GM21526 (cell line): ENCODE measurements around the gene KHNYN.

ENCODE experiments used
- ATAC-seq: cut with Tn5 transposase; IDR thresholded peaks from one replicate; pipeline ENCODE4 v1.9.1; 2021; ENCODE audit warnings: moderate library complexity; ENCODE audit not compliant: unreplicated experiment, low FRiP score

Gene KHNYN

DNA sequence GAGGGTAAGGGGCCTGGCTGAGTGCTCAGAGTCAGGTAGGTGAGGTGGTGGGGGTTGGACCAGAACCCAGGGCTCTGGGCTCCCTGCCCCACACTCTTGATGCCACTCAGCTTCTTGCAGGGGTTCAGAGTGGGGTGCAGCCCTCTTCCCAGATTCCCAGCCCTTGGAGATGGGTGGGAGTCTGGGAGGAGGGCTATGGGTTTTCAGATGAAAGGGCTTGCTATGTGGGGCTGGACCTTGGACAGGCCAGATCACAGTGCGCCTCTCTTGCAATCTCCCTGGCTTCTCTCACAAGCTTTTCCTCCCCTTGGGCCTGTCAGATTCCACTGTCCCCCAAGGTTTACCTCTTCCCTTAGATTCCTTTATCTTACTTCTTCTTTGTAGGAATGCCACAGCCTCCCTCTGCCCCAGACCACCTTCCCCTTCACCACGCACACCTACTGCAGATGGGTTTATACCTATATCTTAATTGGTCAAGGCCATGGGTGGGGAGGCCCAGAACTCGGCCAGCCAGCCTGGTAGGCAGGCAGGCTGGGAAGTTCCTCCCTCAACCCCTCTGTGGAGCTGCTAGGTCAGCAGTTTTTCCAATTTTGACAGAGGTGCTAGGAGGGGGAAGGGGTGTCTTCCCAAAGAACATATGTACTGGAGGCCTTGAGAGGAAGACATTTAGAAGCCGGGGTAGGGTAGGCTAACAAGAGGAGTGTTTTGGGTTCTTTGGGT is 29.6 kb upstream of the KHNYN start:
- no peak for ATAC-seq

DNA sequence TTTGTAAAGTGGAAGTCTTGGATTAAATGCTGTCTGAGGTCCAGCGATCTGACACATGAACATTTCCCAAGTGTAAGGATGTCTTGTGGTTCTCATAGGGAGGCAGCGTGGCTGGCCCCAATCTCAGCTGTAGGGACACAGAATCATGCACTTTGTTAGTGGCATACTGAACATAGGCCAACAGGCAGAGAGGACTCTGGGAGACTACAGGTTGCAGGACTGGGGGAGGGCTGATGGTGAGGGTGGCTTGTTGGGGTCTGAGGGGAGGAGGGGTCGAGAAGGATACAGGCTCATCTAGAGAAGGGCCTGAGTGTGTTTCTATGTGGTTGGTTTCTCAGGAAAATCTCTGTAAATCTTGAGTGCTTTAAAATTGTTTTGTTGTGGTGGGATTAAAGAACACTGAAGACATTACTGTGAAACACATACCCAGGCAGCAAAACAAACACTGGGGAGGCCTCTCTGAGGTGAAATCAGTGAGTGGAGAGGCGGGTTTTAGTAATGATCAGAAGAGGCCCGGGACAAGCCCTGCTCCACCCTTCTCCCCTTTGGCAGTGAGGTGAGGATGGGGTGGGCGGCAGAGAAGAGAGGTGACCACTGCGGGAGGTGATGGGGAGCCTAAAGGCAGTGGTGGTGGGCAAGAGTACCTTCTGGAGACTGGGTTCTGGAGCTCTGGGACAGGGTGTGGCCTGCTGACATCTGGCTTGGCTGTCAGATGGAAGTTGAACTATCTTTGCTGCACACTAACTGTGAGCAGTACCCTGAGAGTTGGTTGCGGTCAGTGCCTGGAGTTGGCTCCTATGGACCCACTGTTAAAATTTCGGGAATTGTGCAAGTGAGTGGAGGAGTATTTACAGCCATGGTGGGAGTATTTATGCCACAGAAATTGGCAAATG is 27.7 kb upstream of the KHNYN start:
- ATAC-seq = no peak

DNA sequence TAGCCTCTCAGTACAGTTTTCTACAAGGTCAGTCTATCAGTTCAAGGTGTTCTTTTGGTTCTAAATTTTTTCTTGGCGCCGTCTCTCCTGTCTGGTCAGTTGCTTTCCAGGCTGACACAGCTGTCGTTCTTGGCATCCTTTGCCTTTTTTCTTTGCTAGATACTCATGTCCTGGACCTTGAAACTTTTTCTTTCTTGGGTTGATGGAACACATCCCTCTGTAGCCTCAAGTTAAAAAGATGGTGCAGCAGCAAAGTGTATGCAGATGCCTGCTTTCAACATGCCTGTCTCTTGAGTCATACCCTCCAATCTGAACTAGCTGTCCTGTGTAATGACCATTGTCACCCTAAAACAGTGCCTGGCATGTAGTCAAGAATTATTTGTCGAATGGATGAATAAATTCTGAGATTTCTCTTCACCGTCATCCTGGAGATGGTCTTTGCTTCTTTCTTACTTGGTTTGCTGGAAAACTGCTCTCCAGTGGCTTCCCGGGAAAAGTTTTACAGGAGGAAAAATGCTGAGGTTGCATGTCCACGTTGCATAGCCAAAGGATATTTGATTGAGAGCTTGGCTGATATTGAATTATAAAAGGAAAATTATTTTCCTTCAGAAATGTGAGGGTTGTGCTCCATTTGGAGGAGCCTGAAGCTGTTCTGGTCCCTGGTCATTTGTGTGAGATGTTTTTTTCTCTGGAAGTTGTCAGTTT is 26.3 kb upstream of the KHNYN start:
- ATAC-seq = no peak

DNA sequence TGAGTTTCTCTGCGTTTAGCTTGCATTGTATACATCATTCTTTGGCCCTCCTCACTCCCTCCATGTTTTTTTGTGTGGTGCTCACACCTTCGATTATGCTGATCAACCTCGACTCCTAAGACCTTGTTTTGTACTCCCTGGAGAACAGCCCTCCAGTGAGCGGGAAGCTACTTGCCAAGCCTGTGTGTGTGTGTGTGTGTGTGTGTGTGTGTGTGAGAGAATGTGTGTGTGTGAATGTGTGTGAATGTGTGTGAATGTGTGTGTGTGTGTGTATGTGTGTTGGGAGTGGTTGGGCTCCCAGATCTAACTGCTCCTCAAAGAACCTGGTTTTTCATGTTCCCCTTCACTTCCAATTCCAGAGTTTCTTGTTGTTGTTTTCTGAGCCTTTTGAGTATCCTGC is 24.9 kb upstream of the KHNYN start:
- no peak for ATAC-seq

DNA sequence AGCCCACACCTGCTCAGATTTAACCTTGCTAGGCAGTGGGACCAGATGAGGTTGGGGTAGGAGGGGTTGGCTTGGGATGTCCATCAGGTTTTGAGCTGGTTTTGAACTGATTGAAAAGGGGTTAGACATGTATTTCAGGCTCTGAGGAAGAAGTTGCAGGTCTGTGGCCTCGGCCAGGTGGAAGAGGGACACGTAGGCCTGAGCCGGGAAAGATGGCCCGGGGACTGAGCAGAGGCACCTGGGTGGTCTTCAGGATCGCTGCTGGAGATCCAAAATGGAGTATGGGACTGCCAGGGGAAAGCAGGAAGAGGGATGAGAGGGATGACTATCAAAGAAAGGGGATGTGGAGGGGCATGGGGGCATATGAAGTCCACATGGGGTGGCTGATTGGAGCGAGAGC is 23.3 kb upstream of the KHNYN start:
- no peak for ATAC-seq

DNA sequence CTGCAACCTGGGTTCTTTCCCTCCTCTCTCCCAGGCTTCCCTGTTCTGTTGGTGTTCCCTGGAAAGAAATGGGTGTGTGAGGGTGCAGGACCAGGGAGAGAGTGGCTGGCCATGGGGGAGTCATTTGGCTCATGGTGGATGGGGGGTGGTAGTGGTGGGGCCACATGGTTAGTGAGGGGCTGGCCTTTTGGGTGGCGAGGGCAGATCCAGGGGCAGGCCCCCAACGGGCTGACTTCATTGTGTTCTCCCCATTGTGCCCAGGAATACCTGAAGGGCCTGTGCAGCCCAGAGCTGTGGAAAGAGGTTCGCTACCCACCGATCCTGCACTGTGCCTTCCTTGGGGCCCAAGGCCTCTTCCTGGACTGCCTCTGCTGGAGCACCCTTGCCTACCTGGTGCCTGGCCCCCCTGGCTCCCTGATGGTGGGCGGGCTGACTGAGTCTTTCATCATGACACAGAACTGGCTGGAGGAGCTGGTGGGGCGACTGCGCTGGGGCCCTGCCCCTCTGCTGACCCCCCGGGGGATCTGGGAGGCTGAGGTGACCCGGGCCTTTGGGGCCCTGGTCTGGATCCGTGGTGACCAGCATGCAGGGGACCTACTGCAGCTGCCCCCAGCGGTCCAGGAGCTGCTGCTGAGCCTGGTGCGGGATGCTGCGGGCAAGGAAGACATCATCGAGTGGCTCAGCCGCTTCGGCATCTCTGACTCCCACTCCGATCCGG is 22.0 kb upstream of the KHNYN start:
- no peak for ATAC-seq

DNA sequence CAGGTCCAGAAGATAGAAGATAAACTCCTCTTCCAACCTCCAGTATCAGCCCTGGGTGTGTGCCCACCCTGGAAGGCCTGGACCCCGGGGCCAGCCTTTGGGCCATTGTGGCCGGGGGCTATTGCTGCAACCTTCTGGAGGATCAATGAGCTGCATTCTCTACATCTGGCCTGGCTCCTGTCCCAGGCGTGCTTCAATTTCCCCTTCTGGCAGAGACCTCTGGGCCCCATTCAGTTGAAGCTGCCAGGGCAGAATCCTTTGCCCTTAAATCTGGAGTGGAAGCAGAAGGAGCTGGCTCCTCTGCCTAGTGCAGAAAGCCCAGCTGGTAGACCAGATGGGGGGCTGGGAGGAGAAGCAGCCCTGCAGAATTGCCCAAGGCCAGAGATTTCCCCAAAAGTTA is 21.0 kb upstream of the KHNYN start:
- ATAC-seq = no peak

DNA sequence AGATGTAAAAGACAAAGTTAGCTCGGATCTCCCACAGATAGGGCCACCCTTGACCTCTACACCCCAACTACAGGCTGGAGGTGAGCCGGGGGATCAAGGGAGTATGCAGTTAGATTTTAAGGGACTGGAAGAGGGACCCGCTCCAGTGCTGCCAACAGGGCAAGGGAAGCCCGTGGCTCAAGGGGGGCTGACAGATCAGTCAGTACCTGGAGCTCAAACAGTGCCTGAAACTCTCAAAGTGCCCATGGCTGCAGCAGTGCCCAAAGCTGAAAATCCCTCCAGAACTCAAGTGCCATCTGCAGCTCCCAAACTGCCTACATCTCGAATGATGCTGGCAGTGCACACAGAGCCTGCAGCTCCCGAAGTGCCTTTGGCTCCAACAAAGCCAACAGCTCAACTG is 20.6 kb upstream of the KHNYN start:
- no peak for ATAC-seq

DNA sequence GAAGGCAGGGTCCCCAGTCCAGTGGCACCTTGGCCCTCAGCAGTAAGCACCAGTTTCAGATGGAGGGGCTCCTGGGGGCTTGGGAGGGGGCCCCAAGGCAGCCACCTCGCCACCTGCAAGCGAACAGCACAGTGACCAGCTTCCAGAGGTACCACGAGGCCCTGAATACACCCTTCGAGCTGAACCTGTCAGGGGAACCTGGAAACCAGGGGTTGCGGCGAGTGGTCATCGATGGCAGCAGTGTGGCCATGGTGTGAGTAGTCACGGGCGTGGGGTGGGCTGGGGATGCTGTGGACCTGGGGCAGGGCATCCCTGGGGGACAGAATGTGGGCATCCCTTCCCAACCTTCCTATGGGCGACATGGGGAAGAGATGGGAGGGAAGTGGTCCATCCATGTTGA is 19.8 kb upstream of the KHNYN start:
- ATAC-seq = no peak

DNA sequence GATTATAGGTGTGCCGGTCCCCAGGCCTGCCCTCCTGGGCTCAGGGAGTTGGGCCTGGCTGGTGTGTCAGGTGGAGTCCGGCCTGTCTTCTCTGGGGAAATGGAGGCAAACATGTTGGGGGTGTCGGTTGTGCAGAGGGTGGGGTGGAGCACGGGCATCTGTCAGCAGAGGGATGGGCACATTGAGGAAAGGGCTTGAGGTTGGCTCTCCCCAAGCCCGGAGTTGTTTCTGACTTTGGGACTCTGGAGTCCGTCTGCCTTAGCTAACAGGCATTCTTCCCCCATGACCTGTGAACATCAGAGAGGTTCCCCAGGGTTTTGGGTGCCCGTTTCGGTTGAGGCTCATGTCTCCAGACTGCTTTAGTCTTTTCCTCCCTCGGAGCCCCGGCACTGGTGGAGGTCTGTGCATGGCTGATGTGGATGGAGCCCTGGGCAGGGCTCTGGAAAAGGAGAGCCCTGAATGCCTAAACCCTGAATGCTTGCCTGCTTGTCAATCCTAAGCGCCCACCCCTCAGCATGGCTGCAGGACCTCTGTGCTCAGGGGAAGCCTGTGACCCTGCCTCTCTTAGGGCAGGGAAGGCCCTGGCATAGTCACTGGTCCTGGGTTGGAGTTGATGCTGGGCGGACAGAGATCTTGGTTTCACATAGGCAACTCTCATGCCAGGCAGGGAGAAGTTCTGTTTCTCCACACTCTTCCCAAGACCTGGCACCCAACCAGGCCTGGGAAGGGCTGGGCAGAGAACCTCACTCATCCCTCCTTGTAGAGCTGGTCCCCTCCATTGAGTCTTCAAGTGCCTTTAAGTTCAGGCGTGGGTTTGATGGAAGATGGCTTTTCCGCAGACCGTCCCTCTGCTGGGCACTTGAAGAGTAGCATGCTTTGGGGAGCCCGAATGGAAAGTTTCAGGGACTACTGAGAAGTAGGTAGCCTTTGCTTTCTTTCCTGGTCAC is 18.0 kb upstream of the KHNYN start:
- no peak for ATAC-seq

DNA sequence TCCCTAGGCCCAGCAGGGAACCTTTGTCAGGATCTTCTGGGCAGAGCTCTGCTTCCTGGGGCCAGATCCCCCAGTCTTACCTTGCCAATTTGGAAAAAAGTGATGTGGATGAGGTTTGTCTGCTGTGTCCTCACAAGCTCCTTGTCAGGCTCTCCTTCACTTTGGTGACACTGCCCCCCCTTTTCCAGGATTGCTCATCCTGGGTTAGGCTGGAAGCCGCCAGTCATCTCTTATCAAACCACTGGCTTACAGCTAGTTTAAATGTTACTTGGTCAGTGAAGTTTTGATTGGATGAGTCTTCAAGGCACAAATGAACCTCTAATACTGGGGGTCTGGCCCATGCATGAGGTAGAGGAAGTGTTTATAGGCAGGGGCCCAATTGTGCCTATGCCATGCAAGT is 15.7 kb upstream of the KHNYN start:
- ATAC-seq = no peak

DNA sequence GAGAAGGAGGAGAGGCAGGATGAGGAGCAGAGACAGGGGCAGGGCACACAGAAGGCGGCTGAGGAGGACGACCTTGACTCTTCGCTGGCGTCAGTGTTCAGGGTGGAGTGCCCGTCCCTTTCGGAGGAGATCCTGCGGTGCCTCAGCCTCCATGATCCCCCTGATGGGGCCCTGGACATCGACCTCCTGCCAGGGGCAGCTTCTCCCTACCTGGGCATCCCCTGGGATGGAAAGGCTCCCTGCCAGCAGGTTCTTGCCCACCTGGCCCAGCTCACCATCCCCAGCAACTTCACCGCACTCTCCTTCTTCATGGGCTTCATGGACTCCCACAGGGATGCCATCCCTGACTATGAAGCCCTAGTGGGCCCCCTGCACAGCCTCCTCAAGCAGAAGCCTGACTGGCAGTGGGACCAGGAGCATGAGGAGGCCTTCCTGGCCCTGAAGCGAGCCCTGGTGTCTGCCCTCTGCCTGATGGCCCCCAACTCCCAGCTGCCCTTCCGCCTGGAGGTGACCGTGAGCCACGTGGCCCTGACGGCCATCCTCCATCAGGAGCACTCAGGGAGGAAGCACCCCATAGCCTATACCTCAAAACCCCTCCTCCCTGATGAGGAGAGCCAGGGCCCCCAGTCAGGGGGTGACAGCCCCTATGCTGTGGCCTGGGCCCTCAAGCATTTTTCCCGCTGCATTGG is 14.9 kb upstream of the KHNYN start:
- ATAC-seq = no peak

DNA sequence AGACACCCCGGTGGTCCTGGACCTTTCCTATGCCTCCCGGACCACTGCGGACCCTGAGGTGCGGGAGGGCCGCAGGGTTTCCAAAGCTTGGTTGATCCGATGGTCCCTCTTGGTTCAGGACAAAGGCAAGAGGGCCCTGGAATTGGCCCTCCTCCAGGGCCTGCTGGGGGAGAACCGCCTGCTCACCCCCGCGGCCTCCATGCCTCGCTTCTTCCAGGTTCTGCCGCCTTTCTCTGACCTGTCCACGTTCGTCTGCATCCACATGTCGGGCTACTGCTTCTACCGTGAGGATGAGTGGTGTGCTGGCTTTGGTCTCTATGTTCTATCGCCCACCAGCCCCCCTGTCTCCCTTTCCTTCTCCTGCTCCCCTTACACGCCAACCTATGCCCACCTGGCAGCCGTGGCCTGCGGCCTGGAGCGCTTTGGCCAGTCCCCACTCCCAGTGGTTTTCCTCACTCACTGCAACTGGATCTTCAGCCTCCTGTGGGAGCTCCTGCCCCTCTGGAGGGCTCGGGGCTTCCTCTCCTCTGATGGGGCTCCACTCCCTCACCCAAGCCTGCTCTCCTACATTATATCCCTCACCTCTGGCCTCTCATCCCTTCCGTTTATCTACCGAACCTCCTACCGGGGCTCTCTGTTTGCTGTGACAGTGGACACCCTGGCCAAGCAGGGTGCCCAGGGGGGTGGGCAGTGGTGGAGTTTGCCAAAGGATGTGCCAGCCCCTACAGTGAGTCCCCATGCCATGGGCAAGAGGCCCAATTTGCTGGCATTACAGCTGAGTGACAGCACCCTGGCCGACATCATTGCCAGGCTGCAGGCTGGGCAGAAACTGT is 14.1 kb upstream of the KHNYN start:
- no peak for ATAC-seq

DNA sequence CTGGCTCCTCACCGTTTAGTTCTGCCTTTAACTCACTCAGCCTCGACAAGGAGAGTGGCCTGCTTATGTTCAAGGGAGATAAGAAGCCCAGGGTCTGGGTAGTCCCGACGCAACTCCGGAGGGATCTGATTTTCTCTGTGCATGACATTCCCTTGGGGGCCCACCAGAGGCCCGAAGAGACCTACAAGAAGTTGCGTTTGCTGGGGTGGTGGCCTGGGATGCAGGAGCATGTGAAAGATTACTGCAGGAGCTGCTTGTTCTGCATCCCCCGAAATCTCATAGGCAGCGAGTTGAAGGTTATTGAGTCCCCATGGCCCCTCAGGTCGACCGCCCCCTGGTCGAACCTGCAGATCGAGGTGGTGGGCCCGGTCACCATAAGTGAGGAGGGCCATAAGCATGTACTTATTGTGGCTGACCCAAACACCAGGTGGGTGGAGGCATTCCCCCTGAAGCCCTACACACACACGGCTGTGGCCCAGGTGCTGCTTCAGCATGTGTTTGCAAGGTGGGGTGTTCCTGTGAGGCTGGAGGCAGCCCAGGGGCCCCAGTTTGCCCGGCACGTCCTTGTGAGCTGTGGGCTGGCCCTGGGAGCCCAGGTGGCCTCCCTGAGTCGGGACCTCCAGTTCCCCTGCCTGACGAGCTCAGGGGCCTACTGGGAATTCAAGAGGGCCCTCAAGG is 13.4 kb upstream of the KHNYN start:
- no peak for ATAC-seq

DNA sequence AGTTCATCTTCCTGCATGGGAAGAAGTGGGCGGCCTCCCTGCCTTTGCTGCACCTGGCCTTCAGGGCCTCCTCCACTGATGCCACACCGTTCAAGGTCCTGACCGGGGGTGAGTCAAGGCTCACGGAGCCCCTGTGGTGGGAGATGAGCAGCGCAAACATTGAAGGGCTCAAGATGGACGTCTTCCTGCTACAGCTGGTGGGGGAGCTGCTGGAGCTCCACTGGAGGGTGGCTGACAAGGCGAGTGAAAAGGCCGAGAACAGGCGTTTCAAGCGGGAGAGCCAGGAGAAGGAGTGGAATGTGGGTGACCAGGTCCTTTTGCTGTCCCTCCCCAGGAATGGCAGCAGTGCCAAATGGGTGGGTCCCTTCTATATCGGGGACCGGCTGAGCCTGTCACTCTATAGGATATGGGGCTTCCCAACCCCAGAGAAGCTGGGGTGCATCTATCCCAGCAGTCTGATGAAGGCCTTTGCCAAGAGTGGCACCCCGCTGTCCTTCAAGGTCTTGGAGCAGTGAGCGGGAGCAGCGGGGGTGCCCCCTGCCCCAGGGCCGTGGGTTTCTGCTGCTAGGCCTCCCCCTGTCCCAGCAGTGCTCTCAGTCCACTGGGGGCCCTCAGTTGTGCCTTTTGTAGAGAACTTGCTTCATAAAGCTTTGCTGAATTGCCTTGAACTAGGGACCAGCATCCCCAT is 12.7 kb upstream of the KHNYN start:
- ATAC-seq = no peak

DNA sequence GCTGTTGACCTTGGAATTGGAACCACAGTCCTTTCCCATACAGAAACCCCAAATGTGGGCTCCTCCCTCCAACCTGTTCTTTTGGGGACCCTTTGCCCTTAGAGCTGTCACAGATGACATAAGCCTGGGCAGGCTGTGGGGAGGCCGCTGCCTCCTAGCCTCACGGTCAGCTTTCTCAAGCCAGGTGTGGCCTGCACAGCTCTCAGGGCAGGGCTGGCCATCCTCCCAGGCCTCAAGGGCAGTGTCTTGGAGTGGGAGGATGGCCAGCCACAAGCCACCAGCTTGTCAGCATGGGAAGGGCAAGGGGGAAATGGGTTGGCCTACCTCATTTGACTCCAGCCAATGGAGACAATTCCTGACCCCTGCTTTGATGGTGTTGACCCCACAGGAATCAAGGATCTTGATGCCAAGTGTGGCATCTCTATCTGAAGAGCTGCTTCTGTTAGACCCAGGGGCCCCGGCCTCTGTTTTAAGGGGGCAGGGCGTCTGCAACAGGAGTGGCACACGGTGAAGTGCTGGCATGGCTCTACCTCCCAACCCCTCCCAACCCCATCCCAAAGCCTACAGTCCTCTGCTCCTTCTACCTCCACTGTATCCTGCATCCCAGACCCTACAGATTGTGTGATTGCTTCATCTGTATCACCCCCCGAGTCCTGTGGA is 11.8 kb upstream of the KHNYN start:
- ATAC-seq = no peak

DNA sequence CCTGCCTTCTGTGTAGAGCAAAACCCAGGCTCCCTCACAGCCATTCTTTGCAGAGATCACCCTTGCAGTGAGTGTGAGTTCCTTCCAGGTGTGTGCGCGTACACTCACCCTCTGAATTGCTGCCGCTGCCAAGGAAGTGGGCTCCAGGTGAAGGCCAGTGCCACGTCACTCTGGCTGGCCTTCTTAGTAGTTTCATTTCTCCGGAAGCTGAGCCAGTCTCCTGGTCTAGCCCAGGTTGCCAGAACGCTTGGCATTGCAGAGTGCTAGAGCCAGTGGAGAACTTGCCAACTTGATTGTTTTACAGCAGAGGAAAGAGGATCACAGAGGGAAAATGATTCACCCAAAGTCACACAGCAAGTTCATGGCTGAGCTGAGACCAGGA is 11.3 kb upstream of the KHNYN start:
- ATAC-seq = no peak
